Cardiac fibroblast (primary cell): ENCODE data around the gene LBP.

Experiments used
- DNase-seq, 2 donors: peaks; one replicate each; pipeline versions ENCODE4 v3.0.0 to v3.0.0-alpha.2; 2010; ENCODE audit warnings: low read depth in 2 of 2
- H3K4me3 ChIP-seq, 2 donors: replicated peaks in 1 of 2; 1 replicate in 1 of 2; 2 replicates in 1 of 2; pipeline ENCODE4 v1.5.1; 2011; ENCODE audit warnings: low read depth in 2 of 2, low read length in 2 of 2, mild to moderate bottlenecking in 2 of 2, moderate library complexity in 1 of 2
- CTCF ChIP-seq: IDR thresholded peaks from one replicate; pipeline ENCODE4 v1.5.1; 2011; ENCODE audit warnings: low read depth, mild to moderate bottlenecking, low read length, inconsistent platforms

Gene LBP

GRCh38 chr20:38317422-38317821 is 28.9 kb upstream of the LBP start:
- H3K4me3 ChIP-seq: no peak overlapping the region
- no peak for DNase-seq
- TF ChIP-seq CTCF: no peak

- TF ChIP-seq CTCF: no peak
- no peak overlapping the region for H3K4me3 ChIP-seq
- no peak for DNase-seq
Measured at GRCh38 chr20:38320221-38320620, 26.1 kb upstream of the LBP start.

- peak; percentile 75 for TF ChIP-seq CTCF
- DNase-seq: peak; percentile 83
- no peak overlapping the region for H3K4me3 ChIP-seq
Measured at GRCh38 chr20:38321959-38322598, 24.2 kb upstream of the LBP start.

- no peak overlapping the region for H3K4me3 ChIP-seq
- no peak for DNase-seq
- no peak for TF ChIP-seq CTCF
Measured at GRCh38 chr20:38324159-38324558, 22.1 kb upstream of the LBP start.

- DNase-seq: no peak
- H3K4me3 ChIP-seq: no peak overlapping the region
- no peak for TF ChIP-seq CTCF
Measured at GRCh38 chr20:38325167-38325566, 21.1 kb upstream of the LBP start.

GRCh38 chr20:38325905-38326304 is 20.4 kb upstream of the LBP start:
- no peak for DNase-seq
- no peak overlapping the region for H3K4me3 ChIP-seq
- no peak for TF ChIP-seq CTCF

DNA sequence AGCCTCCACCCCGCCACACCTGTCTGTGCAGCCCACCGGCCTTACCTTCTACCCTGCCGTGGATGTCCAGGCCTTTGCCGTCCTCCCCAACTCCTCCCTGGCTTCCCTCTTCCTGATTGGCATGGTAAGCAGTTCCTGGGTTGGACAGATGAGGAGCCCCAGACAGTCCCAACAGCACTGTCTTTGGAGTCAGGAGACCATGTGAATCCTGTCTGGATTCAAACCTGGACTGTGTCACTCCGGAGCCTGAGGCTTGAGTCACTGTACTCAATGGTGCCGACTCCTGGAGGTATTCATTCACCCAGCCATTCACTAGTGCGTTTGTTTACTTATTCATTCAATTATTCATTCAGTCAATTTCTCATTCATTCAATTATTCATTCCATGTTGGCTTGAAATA is 20.0 kb upstream of the LBP start:
- no peak for TF ChIP-seq CTCF

More for the DNA sequence above, 20.0 kb upstream of the LBP start:
- DNase-seq: no peak
- H3K4me3 ChIP-seq: no peak overlapping the region
